ENCODE results near the gene FZR1. TPM values are rescaled to one million over a fixed set of nuclear protein-coding genes. Genes with fewer than 3 reads are reported as not detected.
A peak's percentile ranks its signal among the peaks of the same experiment; 100 is the strongest.

The FZR1 gene
- total RNA-seq, 1 experiment from 2014 or later: 59.1 TPM

DNA sequence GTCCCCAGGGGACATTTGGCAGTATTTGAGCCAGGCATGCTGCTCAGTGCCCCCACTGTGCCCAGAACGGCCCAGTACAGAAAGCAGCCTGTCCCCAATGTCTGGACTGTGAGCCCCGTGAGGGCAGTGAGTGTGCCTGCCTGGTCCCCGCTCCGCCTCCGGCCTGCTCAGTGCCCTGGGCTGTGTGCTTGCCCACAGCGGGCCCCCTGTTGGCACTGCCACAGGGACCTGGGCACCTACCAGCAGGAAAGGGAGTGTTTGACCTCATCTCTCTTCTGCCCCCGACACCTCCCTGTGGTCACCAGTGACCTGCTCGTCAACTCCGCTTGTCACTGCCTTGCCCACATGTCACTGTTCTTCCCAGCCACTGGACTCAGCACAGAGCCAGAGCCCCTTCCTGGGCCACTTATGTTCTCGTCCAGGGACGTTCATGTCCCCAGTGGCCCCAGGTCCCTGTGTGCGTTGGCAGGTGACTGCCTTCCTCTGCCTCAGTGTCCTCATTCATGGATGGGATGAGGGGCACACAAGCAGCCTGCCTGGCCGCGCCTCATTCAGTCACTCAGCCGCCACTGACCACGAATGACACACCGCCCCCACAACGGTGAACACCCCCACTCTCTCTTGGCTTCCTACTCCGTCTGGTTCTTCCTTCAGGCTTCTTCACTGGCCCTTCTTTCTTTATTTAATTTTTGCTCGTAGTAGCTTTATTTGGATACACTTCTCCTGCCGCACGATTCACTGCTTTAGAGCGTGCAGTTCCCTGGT is 2.8 kb downstream of the FZR1 start:
- BruUV-seq (replicated peaks): no TSS peak
- ChIA-PET CTCF (no interaction called here), POLR2A (no interaction called here)
- H3K4me1 ChIP-seq: no peaks in the 10 kb centered on the region; the same call in 1 of the 2 replicates
- H3K9me3 ChIP-seq: no peaks in the 10 kb centered on the region
- H3K36me3 ChIP-seq (ENCODE audit: control insufficient read depth, insufficient read depth, low read length): peaks cover 1% of the 10 kb centered on the region
- H3K4me3 Mint-ChIP-seq (ENCODE audit: unreplicated experiment): peak overlapping the region; percentile 27
- no peak overlapping the region for H3K27ac Mint-ChIP-seq (ENCODE audit: unreplicated experiment)
- H3K27me3 ChIP-seq (replicated peaks; ENCODE audit: control insufficient read depth, insufficient read depth, low read length): no peaks in the 10 kb centered on the region
- no peak overlapping the region for H3K4me3 ChIP-seq (ENCODE audit: low read depth, low read length)
- peaks cover 29% of the 10 kb centered on the region for H3K36me3 Mint-ChIP-seq (ENCODE audit: insufficient read depth, unreplicated experiment)
- H3K4me1 Mint-ChIP-seq (ENCODE audit: low read depth, unreplicated experiment): no peaks in the 10 kb centered on the region
- intact Hi-C loops (cut with micrococcal nuclease; ENCODE audit: unreplicated experiment): no loop called here
- H3K9me3 Mint-ChIP-seq (ENCODE audit: unreplicated experiment): no peaks in the 10 kb centered on the region
- no peaks in the 10 kb centered on the region for H3K27me3 Mint-ChIP-seq (ENCODE audit: insufficient read depth, unreplicated experiment)
- TF ChIP-seq CTCF (IDR thresholded peaks at IDR 0.05; ENCODE audit: insufficient read depth in 1 of 2, low read depth in 1 of 2, low read length in 1 of 2, severe bottlenecking in 1 of 2, unreplicated experiment in 1 of 2): no peak
- no peak for DNase-seq

DNA sequence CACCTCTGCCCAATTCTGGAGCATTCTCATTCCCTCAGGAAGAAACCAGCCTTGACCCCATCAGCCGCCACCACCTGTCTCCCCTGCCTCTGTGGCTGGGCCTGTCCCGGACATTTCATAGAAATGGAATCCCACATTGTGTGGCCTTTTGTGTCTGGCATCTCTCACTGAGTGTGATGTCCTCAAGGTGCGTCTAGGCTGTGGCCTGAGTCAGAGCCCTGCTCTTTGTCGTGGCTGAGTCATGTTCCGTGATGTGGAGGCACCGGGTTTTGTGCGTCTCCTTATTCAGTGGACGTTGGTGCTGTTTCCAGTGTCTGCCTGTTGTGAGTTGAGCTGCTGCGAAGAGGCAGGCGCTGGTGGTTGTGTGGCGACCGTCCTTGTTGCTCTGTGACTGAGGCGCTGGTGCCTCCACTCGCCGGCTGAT is 3.5 kb downstream of the FZR1 start:
- H3K9me3 ChIP-seq: no peaks in the 10 kb centered on the region
- no peaks in the 10 kb centered on the region for H3K27me3 ChIP-seq (replicated peaks; ENCODE audit: control insufficient read depth, insufficient read depth, low read length)
- H3K4me1 ChIP-seq: no peaks in the 10 kb centered on the region; the same call in 1 of the 2 replicates
- intact Hi-C loops (cut with micrococcal nuclease; ENCODE audit: unreplicated experiment): no loop called here
- Mint-ChIP-seq H3K9me3 (ENCODE audit: unreplicated experiment) (no peaks in the 10 kb centered on the region), H3K4me1 (ENCODE audit: low read depth, unreplicated experiment) (no peaks in the 10 kb centered on the region), H3K36me3 (ENCODE audit: insufficient read depth, unreplicated experiment) (peaks cover 35% of the 10 kb centered on the region), H3K27me3 (ENCODE audit: insufficient read depth, unreplicated experiment) (no peaks in the 10 kb centered on the region), H3K4me3 (ENCODE audit: unreplicated experiment) (peak overlapping the region; percentile 27), H3K27ac (ENCODE audit: unreplicated experiment) (no peak overlapping the region)
- BruUV-seq (replicated peaks): no TSS peak
- H3K4me3 ChIP-seq (ENCODE audit: low read depth, low read length): no peak overlapping the region
- H3K36me3 ChIP-seq (ENCODE audit: control insufficient read depth, insufficient read depth, low read length): peaks cover 1% of the 10 kb centered on the region
- no peak for DNase-seq
- ChIA-PET CTCF (no interaction called here), POLR2A (no interaction called here)
- TF ChIP-seq CTCF (IDR thresholded peaks at IDR 0.05; ENCODE audit: insufficient read depth in 1 of 2, low read depth in 1 of 2, low read length in 1 of 2, severe bottlenecking in 1 of 2, unreplicated experiment in 1 of 2): no peak

- no TSS peak for BruUV-seq (replicated peaks)
- CTCF ChIA-PET: no interaction called here
- no peaks in the 10 kb centered on the region; the same call in 1 of the 2 replicates for H3K4me1 ChIP-seq
- Mint-ChIP-seq H3K27ac (ENCODE audit: unreplicated experiment) (no peak overlapping the region), H3K27me3 (ENCODE audit: insufficient read depth, unreplicated experiment) (no peaks in the 10 kb centered on the region), H3K36me3 (ENCODE audit: insufficient read depth, unreplicated experiment) (peaks cover 32% of the 10 kb centered on the region), H3K9me3 (ENCODE audit: unreplicated experiment) (no peaks in the 10 kb centered on the region), H3K4me3 (ENCODE audit: unreplicated experiment) (no peak overlapping the region), H3K4me1 (ENCODE audit: low read depth, unreplicated experiment) (no peaks in the 10 kb centered on the region)
- no peak for TF ChIP-seq CTCF (IDR thresholded peaks at IDR 0.05; ENCODE audit: insufficient read depth in 1 of 2, low read depth in 1 of 2, low read length in 1 of 2, severe bottlenecking in 1 of 2, unreplicated experiment in 1 of 2)
- no peak for DNase-seq
- no peak overlapping the region for H3K4me3 ChIP-seq (ENCODE audit: low read depth, low read length)
- POLR2A ChIA-PET: no interaction called here
- H3K9me3 ChIP-seq: no peaks in the 10 kb centered on the region
- intact Hi-C loops (cut with micrococcal nuclease; ENCODE audit: unreplicated experiment): no loop called here
- peaks cover 1% of the 10 kb centered on the region for H3K36me3 ChIP-seq (ENCODE audit: control insufficient read depth, insufficient read depth, low read length)
- no peaks in the 10 kb centered on the region for H3K27me3 ChIP-seq (replicated peaks; ENCODE audit: control insufficient read depth, insufficient read depth, low read length)
These were observed 4.6 kb downstream of the FZR1 start for GRCh38 chr19:3510727-3511126.

Measured in Caco-2 (cell line).